K562 (cell line): ENCODE results near the gene SALL2. TPM values are rescaled to one million over a fixed set of nuclear protein-coding genes. Genes with fewer than 3 reads are reported as not detected.

Experiments
- ELF2 ChIP-seq: fragments of 250-450 bp; sonication (Bioruptor Pico); IDR thresholded peaks from 2 replicates; pipeline ENCODE4 v1.5.0; 2021; ENCODE audit warnings: mild to moderate bottlenecking
- GTF2E2 ChIP-seq: fragments of 200-800 bp; sonication (Bioruptor generic); IDR thresholded peaks from 2 replicates; pipeline ENCODE4 v1.6.1; 2016; ENCODE audit warnings: missing genetic modification characterization, missing compliant biosample characterization
- MAZ ChIP-seq, 2 experiments: fragments of 450-650 bp in 1 of 2; sonication (generic) in 1 of 2; formaldehyde crosslinking; IDR thresholded peaks in 1 of 2; conservative IDR thresholded peaks in 1 of 2; 2 replicates each; pipeline versions ENCODE4 v1.4.0 to v1.5.0; 2020; ENCODE audit warnings: mild to moderate bottlenecking in 1 of 2, missing genetic modification reagents in 1 of 2
- RCOR1 ChIP-seq, 2 experiments: IDR thresholded peaks; 2 replicates each; pipeline ENCODE4 v1.6.1; 2012; ENCODE audit warnings: low read depth in 2 of 2, low read length in 2 of 2, borderline replicate concordance in 1 of 2, improper control_type of control experiment in 1 of 2
- WHSC1 ChIP-seq: IDR thresholded peaks from one replicate; pipeline ENCODE4 v1.6.1; 2012; ENCODE audit warnings: low read length, control low read depth, inconsistent platforms
- ZNF785 ChIP-seq: fragments of 250-450 bp; sonication (Bioruptor Pico); IDR thresholded peaks from 2 replicates; pipeline ENCODE4 v1.4.0; 2020; ENCODE audit warnings: mild to moderate bottlenecking
- ZZZ3 ChIP-seq: fragments of 450-650 bp; IDR thresholded peaks from 2 replicates; pipeline ENCODE4 v1.6.1; 2016; ENCODE audit warnings: antibody characterized with exemption, mild to moderate bottlenecking, moderate library complexity
- polyA plus RNA-seq, 8 experiments: library from polyadenylated mRNA; depleted of rRNA in 4 of 8; stranded (reverse) in 5 of 8; unstranded in 3 of 8; fragments of >200 nt; fragmentation: Nextera tagmentation in 2 of 8; fragmentation: Illumina TruSeq in 1 of 8; extraction: Ambion mirVana in 2 of 8; extraction: Trizol in 1 of 8; gene quantifications; 2 replicates each; pipeline versions ENCODE4 v1.2.1 to v1.2.3, GENCODE V29; 2011 to 2014; ENCODE audit warnings: inconsistent platforms in 1 of 8, missing spikeins in 1 of 8
- total RNA-seq, 7 experiments: library from RNA; depleted of rRNA in 6 of 7; stranded (reverse); fragments of >200 nt in 6 of 7; fragmentation: Illumina TruSeq in 2 of 7; extraction: Trizol in 2 of 7; gene quantifications; 2 replicates each; pipeline versions ENCODE4 v1.2.1 to v1.2.3, GENCODE V29; 2011 to 2021; ENCODE audit warnings: low replicate concordance in 1 of 7
- TF ChIP-seq, protein P1 (sequence below): fragments of 200-600 bp; sonication (generic); IDR thresholded peaks from one replicate; pipeline ENCODE4 v1.6.1; 2012; ENCODE audit warnings: mild to moderate bottlenecking, low read depth, low read length, inconsistent platforms
- TF ChIP-seq, protein P2 (sequence below): fragments of 450-650 bp; conservative IDR thresholded peaks from 2 replicates; pipeline ENCODE4 v1.6.1; 2016; ENCODE audit warnings: missing genetic modification characterization, low read depth, mild to moderate bottlenecking, control low read depth, missing compliant biosample characterization
- TF ChIP-seq, protein P3 (sequence below), 2 experiments: IDR thresholded peaks in 1 of 2; conservative IDR thresholded peaks in 1 of 2; 2 replicates each; pipeline ENCODE4 v1.6.1; 2016; ENCODE audit warnings: low read depth in 2 of 2, mild to moderate bottlenecking in 1 of 2, missing compliant biosample characterization in 1 of 2, missing genetic modification characterization in 1 of 2, moderate library complexity in 1 of 2

Gene SALL2
- total and polyA plus RNA-seq, 9 of the 15 experiments (the other 6 are each of a cell fraction or from before 2014, with no cell fraction given) = 6.6 to 30.4 (median 12.9) TPM

DNA sequence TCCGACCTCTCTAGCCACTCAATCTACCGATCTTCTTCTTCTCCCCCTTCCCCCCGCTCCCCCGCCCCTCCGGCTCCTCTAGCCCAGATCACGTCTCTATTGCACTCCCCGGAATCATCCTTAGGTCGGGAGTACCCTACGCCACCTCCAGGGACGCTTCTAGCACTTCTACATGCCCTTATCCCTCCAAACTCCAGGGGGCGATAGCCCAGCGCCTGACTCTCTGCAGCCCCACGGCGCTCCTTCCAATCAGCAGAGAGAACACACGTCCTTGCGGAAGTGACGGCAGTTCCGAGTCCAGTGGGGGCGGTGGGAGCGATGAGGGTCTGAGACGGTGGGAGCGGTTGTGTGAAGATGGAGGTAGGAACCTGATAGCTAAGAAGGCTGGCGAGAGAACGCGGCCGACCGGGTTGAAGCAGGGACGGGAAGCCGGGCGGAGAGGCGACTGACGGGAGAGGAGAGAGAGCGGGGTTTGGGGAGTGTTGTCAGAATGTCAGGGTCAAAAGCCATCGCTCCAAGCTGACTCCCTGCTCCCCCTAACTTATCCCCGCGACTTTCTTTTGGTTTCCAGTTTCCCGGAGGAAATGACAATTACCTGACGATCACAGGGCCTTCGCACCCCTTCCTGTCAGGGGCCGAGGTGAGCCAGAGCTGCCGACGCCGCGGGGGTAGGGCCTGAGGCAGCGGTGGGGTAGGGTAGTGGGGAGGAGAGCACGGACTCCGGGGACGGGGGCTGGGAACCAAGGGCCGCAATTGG is 49.0 kb downstream of the SALL2 start, which contains the start of the genes RAB2B and TOX4 (continued):
- TF ChIP-seq ELF2 (CRISPR knock-in tag) (0 out of 2 replicates have a peak, but pooled peaks have one; percentile 58), ZZZ3 (no peak), ZNF785 (CRISPR knock-in tag) (no peak), WHSC1 (no peak), MAZ (CRISPR knock-in tag; conservative IDR thresholded peaks at IDR 0.05 in 1 of 2, IDR thresholded peaks at IDR 0.05 in 1 of 2) (peak; percentile 55 to 86; a peak in 3 of 4 replicates), GTF2E2 (tag) (0 out of 2 replicates have a peak, but pooled peaks have one; percentile 32), RCOR1 (IDR thresholded peaks at IDR 0.05; ENCODE audit: borderline replicate concordance in 1 of 2, low read depth in 2 of 2, low read length in 2 of 2) (peak in 1 of 2 experiments; percentile 29; a peak in 1 of 4 replicates)
- TF ChIP-seq, protein P1, sequence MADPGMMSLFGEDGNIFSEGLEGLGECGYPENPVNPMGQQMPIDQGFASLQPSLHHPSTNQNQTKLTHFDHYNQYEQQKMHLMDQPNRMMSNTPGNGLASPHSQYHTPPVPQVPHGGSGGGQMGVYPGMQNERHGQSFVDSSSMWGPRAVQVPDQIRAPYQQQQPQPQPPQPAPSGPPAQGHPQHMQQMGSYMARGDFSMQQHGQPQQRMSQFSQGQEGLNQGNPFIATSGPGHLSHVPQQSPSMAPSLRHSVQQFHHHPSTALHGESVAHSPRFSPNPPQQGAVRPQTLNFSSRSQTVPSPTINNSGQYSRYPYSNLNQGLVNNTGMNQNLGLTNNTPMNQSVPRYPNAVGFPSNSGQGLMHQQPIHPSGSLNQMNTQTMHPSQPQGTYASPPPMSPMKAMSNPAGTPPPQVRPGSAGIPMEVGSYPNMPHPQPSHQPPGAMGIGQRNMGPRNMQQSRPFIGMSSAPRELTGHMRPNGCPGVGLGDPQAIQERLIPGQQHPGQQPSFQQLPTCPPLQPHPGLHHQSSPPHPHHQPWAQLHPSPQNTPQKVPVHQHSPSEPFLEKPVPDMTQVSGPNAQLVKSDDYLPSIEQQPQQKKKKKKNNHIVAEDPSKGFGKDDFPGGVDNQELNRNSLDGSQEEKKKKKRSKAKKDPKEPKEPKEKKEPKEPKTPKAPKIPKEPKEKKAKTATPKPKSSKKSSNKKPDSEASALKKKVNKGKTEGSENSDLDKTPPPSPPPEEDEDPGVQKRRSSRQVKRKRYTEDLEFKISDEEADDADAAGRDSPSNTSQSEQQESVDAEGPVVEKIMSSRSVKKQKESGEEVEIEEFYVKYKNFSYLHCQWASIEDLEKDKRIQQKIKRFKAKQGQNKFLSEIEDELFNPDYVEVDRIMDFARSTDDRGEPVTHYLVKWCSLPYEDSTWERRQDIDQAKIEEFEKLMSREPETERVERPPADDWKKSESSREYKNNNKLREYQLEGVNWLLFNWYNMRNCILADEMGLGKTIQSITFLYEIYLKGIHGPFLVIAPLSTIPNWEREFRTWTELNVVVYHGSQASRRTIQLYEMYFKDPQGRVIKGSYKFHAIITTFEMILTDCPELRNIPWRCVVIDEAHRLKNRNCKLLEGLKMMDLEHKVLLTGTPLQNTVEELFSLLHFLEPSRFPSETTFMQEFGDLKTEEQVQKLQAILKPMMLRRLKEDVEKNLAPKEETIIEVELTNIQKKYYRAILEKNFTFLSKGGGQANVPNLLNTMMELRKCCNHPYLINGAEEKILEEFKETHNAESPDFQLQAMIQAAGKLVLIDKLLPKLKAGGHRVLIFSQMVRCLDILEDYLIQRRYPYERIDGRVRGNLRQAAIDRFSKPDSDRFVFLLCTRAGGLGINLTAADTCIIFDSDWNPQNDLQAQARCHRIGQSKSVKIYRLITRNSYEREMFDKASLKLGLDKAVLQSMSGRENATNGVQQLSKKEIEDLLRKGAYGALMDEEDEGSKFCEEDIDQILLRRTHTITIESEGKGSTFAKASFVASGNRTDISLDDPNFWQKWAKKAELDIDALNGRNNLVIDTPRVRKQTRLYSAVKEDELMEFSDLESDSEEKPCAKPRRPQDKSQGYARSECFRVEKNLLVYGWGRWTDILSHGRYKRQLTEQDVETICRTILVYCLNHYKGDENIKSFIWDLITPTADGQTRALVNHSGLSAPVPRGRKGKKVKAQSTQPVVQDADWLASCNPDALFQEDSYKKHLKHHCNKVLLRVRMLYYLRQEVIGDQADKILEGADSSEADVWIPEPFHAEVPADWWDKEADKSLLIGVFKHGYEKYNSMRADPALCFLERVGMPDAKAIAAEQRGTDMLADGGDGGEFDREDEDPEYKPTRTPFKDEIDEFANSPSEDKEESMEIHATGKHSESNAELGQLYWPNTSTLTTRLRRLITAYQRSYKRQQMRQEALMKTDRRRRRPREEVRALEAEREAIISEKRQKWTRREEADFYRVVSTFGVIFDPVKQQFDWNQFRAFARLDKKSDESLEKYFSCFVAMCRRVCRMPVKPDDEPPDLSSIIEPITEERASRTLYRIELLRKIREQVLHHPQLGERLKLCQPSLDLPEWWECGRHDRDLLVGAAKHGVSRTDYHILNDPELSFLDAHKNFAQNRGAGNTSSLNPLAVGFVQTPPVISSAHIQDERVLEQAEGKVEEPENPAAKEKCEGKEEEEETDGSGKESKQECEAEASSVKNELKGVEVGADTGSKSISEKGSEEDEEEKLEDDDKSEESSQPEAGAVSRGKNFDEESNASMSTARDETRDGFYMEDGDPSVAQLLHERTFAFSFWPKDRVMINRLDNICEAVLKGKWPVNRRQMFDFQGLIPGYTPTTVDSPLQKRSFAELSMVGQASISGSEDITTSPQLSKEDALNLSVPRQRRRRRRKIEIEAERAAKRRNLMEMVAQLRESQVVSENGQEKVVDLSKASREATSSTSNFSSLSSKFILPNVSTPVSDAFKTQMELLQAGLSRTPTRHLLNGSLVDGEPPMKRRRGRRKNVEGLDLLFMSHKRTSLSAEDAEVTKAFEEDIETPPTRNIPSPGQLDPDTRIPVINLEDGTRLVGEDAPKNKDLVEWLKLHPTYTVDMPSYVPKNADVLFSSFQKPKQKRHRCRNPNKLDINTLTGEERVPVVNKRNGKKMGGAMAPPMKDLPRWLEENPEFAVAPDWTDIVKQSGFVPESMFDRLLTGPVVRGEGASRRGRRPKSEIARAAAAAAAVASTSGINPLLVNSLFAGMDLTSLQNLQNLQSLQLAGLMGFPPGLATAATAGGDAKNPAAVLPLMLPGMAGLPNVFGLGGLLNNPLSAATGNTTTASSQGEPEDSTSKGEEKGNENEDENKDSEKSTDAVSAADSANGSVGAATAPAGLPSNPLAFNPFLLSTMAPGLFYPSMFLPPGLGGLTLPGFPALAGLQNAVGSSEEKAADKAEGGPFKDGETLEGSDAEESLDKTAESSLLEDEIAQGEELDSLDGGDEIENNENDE = no peak
- TF ChIP-seq, protein P2, sequence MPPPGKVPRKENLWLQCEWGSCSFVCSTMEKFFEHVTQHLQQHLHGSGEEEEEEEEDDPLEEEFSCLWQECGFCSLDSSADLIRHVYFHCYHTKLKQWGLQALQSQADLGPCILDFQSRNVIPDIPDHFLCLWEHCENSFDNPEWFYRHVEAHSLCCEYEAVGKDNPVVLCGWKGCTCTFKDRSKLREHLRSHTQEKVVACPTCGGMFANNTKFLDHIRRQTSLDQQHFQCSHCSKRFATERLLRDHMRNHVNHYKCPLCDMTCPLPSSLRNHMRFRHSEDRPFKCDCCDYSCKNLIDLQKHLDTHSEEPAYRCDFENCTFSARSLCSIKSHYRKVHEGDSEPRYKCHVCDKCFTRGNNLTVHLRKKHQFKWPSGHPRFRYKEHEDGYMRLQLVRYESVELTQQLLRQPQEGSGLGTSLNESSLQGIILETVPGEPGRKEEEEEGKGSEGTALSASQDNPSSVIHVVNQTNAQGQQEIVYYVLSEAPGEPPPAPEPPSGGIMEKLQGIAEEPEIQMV (tag) = no peak
- TF ChIP-seq, protein P3, sequence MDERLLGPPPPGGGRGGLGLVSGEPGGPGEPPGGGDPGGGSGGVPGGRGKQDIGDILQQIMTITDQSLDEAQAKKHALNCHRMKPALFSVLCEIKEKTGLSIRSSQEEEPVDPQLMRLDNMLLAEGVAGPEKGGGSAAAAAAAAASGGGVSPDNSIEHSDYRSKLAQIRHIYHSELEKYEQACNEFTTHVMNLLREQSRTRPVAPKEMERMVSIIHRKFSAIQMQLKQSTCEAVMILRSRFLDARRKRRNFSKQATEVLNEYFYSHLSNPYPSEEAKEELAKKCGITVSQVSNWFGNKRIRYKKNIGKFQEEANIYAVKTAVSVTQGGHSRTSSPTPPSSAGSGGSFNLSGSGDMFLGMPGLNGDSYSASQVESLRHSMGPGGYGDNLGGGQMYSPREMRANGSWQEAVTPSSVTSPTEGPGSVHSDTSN (CRISPR knock-in tag; IDR thresholded peaks at IDR 0.05; ENCODE audit: low read depth) = no peak
- TF ChIP-seq, protein P3 (tag; conservative IDR thresholded peaks at IDR 0.05; ENCODE audit: low read depth) = no peak
